Stimulated activated CD8-positive, alpha-beta memory T cell treated with anti-CD3 and anti-CD28 coated beads, Interleukin-15, amount 100 ng/mL, for 24 hours (primary cell): Measurements from ENCODE around the gene LRRN3.

Experiments
- DNase-seq: peaks from one replicate; pipeline ENCODE4 v3.0.0-alpha.2; 2020; ENCODE audit warnings: low read depth

Gene LRRN3

DNA sequence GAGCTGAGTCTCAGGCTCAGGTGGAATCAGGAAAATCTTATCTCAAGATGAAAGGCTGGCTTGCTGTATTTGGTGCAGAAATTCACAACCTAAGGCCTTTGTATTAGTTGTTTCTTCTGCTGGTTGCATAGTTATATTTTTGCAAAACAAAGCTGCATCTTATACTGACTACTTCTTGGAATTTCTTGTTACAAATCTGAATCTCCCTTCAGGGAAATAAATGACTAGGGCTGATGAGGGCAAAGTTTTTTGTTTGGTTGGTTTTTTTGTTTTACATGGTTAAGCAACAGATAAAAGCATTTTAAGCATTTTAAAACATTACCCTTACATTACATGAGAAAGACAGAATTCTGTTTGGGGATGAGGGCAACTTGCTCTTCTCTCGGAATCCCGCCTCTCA is 13.9 kb upstream of the LRRN3 start:
- no peak for DNase-seq

DNA sequence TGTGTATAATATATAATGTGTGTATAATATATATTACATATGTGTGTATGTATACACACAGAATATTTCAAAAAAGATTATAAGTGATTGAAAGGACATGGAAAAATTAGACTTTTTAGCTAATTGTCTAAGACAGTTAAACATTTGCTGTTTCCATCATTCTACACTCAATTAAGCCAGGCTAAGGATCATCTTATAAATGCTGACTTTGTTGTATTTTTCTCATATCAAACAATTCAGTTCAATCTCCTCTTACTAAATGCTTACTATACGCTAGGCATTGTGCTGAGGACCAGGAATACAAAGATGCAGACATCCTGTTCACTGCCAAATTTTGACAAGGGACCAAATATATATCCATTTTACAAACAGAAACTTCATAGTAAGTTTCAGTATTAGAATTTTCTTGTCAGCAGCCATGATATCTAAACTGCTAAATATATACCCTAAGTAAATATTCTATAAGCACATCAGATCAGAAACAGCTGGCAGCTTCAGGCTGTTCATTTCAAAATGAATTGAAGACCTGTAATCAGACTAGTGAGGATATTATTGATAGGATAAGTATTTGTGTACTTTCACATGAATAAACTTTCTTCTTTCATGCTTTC is 10.3 kb upstream of the LRRN3 start:
- no peak for DNase-seq

DNA sequence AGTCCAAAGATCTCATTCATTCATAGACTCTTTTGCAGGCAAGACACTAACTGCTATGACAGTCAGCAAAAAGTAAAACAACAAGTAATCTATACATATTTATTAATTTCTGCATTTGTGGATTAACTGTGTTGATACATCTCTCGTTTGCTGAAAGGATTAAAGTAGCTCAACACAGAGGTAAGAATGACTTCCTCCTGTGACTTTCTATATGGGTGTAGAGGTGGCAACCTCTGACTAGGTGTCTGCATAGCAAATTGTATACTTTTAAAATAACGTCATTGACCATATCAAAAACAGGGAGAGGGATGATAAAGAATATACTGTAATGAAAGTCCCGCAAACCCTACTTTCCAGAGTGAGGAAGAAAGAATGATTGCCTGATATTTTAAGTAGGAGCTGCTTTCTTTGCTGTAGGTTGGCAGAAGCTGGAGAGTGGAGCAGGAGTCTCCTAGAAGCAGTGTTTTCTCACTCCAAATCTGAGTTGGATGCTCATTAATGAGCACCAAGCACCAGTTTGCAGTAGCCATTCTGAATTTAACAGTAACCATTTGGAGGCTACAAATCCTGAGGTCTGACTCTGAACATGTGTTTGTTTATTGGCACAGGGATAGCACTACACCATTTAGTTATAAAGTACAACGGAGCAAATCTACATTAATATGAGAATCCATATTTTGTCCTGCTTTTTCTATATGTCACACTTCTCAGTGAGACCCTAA is 9.2 kb upstream of the LRRN3 start:
- DNase-seq: no peak

DNA sequence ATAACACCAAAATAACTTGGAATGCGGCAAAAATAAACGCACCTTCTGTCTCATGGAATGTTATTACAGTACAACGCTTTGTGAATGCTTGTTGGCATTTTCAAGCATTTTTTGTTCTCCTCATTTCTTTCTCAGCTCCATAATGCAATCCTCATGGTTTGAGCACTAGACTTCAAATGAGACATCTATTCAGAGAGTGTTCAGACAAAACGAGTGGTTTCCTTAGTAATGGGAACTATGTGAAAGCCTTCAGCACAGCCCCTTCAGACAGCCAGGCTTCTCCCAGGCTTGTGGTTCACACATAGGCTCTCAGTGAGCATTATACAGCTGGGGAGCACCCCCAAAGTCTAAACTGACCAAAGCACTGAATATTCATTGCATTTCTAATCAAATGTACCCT is 8.6 kb upstream of the LRRN3 start:
- no peak for DNase-seq

DNA sequence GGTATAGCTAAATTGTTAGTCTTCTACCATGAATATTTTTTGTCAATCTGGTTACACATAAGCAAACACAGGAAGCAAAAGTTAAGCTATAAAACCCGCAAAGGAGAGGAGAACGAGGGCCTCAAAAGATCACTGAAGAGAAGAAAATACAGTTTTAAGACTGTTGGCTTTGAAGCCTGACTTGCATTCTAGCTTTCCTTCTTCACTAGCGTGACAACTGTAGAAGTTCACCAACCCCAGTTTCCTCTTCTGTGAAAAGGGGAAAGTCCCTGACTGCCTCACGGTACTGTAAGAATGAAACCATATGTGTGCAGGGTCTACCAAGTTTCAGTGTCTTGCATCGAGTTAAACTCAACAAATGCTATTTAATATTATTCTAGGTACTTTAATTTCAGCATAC is 7.5 kb upstream of the LRRN3 start:
- no peak for DNase-seq

DNA sequence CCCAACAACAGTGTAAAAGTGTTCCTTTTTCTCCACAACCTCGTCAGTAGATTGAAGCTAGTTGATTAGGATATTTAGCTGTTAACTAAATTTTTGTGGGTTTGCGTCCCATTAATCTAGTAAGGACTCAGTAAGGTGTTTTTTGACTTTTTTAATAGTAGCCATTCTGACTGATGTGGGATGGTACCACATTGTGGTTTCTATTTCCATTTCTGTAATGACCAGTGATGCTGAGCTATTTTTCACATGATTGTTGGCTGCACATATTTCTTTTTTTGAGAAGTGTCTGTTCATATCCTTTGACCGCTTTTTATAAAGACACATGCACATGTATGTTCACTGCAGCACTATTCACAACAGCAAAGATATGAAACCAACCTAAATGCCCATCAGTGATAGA is 5.6 kb upstream of the LRRN3 start:
- DNase-seq: no peak

DNA sequence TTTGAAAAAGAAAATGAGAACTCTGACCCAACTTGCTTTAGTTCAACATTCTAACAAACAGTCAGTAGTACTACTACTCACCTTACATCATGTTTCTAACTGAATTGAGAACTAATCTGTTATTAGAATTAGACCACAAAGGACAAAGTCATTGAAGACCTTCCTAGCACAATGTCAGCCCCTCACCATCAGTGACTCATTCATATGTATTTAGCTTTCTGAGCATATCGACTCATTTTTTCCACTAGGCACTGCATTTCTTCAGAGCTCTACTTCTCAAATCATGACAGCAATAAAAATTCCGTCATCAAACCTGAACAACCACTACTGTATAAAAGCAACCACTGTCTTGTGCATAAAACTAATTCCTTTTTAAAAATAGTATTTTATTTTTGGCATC is 4.4 kb upstream of the LRRN3 start:
- DNase-seq: no peak

DNA sequence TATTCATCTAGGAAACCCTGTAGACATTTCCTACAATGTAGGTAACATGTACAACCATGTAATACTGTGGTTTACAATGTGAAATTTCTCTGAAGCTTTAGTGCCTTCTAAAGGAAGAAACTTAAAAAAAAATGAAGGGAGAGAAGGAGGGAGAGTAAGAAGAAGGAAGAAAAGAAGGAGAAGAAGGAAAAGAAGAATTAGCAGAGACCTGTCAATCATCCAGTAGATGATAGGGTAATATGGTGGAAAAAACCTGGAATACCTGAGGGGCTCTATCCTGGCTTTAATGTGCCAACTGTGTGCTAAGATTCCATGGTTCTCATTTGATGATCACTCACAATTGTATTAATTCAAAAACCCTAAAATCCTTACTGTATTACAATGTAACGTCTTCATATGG is 2.6 kb upstream of the LRRN3 start:
- DNase-seq: no peak

DNA sequence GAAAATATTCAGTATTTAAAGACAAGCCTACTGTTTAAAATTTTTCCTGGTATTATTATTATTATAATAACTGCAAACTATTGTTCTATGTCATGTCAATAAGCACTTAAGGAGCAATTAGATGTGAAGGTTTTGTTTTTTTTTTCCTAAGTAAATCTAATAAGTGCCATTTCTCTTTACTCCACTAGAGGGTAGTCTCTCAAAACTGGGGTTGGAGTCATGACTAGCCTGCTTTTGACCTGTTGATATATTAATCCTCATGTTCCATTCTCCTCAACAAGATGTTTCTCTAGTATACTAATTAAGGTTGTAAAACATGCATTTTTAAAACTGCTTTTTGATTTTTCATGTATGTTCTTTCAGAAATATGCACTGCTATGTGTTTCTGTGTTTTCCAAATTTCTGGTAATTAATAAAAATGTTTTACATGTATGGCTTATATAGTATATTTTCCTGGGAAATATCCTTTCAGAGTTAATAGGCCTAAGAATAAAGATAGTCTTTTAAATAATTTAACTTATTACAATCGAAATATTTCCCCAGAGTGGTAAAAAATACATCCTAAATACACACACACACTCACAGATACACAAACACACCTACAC is 1.0 kb upstream of the LRRN3 start:
- DNase-seq: no peak

DNA sequence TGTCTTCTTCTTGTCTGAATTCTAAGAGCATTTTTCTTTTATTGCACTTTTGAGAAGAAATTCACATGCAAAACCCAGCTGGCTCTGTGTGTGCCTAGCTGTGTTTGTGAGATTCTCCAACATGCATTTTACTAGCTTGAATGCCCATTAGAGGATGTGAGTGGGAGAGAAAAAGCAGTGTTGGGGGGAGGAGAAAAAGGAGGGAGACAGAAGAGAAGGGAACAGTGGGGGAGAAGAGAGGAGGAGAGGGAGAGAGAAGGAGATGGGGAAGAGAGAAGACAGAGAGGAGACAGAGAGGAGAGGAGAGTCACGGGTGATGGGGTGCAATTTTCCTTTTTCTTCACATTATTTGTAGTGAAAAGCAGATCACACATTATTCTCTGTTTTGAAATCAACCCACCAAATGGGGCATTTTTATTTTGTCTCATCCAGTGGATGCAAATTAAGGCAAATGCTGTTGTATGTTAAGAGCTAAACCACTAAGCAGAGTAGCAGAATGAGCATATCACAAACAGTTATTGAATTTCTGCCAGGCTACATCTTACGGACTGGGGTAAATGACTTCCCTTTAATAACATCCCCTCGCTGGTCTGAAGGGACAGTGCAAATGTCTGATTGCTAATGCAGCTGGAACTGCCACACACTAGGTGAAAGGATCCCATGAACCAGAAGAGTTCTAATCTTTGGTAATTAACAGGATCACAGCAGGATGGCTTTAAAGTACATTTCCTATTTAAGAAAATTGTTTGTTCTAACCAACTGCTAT is 849 bp downstream of the LRRN3 start:
- DNase-seq: no peak

DNA sequence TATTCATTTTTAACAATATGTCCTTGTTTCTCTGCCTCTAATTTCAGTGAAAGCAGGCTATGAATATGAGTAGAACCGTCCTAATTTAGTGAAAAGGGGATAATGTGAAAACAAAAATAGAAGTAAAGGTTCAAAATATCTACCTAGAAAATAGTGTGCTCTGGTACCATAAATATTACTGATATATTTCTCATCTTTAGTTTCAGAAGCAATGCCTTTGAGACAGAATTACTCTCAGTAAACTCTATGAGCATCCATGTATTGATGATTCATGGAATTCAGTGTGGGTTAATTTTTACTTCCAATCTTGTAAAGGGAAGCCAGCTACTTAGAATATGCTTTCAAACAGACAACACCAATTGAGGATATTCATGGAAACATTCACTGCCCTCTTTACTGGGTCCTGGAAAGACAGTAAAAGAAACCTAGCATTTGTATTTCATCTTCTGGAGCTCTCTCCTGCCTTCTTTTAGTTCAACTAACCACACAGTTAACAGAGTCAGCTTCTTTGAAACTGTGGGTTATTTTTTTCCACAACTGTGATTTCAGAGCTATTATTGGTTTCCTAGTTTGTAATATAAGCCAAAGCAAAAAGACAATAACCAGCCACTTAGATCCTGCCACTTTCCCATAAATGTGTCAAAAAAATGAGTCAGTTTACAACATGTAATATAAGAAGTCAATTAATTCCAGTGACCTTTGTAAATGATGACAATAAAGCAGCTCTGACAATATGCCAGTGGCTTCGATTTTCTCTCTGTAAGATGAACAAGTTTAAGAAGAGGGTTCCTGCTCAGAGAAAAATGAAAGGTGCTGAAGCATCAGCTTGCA is 1.7 kb downstream of the LRRN3 start:
- no peak for DNase-seq

DNA sequence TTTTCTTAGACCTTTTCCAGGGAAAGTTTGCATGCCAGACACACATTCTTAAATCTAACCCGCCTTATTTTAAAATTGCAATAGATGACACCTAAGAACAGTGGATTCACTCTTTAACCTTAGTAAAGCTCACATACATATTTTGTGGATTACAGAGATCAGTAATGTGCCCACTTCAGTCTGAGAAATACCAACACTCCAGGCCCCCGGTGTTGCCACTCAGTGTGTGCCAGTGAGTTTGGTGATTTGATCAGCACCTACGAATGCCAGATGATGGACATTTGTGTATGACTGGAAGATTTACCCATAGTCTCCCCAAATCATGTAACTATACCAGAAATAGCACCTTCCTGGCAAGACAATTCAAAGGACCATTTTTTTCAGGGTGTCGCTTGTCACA is 2.6 kb downstream of the LRRN3 start:
- no peak for DNase-seq

DNA sequence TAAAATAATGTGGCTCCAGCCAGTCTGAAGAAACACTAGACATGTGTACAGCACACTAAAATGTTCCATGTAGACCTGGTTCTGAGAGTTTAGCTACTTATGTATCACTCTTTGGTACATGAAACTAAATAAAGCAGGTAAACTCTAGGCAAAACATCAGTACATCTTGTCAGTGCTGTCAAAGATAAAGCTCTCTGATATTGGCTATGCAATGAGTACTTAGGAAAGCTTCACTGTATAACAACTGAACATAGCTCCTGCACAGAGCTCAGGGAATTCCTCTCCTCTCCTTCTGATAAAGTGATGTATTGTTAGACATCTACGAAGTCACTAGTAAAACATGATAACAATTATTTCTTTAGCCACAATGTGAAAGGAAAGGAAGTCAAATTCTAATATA is 3.5 kb downstream of the LRRN3 start:
- DNase-seq: no peak

DNA sequence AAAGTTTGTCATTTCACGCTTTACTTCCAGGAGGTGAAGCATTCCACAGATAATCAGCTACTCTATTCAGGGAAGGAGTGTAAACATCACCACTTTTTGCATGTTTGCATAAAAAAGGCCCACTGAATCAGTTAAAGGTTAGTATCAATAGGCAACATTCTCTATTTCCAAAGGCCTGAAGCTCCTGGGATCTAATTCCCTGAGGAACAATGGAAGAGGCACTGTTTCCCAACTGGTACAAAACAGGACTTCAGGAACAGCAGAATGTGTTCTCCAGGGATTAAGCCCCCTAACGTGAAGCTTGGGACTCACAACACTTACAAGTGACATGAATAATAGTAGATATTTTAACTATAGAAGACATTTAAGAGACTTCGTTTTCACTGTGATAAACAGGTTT is 6.1 kb downstream of the LRRN3 start:
- DNase-seq: no peak

DNA sequence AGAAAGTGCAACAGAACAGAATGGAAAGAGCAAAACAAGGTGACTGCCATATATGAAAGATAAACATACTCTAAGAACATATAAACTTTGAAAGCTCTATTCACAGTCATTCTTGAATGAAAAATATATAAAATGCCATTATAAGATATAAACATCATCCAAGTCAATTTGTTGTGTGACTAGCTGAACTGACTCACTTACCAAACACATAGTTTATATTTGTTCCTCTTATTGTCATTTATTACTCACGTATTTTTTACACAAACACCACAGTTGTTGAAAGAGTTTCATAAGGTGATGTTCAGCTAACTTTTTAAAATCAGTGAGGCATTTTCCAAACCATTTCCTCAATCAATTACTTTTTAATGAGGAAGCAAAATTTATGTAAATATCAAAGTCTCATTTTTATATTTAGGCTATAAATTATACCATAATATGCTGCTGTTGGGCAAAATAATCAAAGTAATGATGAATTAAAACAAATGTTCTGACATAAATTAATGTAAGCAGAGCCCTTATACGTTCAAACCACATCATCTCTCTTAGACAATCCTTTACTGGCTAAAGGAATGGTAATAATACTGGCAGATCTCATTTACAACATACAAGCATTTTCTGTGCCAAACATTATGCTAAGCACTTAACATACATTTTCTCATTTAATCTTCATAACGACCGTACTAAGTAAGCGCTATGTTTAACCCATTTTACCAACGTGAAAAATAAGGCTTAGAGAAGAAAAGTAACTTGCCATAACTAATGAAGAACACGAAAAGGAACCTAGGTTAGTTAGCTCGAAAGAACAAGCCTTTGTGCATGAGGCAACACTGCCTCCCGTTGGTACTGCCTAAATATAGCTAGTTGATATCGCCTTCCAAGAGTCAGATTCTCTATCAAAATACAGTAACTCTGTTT is 7.3 kb downstream of the LRRN3 start:
- DNase-seq: no peak

DNA sequence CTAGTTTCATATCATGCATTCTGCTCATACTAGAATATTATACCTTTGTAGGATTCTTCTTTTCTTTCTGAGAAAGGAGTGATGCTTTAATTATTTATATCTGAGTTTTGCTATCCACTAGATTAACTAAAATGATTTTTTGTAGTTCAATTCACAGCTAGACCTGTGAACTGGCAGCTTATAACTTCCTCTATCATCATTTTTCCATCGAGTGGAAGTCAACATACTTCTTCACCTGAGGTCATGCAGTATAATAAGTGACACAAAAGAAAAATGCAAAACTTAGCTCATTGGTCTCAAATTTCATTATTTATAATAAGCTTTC is 8.0 kb downstream of the LRRN3 start:
- no peak for DNase-seq

DNA sequence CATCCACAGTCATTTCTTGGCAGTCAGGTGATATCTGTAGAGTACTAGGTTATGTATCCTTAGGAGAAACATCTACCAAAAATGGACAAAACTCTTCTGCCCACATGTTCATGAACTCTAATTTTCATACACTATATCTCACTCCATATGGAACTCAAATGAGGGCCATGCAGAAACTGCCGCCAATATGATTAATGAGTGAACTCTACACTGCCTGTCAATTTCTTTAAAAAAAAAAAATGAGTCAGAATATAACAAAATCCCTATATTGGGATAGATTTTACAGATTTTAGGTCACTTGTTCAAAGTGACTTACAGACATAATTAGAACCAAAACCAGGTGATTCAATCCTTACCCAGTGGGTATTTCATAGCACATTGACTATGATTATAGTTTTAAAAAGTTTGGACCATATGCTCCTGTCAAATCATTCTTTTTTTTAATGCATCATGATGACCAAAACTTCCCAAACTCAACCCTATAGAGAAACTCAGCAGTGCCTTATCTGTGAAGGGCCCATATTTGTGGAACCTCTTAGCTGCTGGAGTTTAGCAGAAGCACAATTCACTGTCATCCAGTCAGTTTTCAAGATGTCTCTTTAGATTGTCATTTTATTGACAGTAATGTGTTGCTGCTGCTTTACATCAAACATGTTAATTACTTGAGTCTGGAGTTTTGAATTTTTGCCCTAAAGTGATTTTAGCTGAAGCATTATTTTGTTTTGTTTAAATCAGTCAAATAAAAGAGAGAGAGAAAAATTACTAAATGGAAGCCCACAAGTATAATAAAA is 11.1 kb downstream of the LRRN3 start:
- DNase-seq: no peak

DNA sequence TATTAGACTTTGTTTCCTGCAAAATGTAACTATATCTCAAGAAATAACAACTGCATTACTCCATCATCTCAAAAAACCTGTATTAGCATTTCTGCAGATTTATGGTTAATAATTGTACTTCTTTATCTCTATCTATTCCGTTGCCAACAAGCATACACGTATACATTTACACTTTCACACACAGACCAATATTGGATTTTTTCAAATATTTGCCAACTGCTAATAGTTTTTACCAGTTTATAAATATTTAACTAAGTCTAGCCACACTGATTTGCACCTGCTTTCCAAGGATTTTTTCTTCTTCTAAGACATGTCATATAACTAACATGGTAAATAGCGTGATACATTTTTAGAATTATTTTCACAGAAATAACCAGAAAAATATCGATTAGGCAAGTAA is 12.2 kb downstream of the LRRN3 start:
- DNase-seq: no peak

DNA sequence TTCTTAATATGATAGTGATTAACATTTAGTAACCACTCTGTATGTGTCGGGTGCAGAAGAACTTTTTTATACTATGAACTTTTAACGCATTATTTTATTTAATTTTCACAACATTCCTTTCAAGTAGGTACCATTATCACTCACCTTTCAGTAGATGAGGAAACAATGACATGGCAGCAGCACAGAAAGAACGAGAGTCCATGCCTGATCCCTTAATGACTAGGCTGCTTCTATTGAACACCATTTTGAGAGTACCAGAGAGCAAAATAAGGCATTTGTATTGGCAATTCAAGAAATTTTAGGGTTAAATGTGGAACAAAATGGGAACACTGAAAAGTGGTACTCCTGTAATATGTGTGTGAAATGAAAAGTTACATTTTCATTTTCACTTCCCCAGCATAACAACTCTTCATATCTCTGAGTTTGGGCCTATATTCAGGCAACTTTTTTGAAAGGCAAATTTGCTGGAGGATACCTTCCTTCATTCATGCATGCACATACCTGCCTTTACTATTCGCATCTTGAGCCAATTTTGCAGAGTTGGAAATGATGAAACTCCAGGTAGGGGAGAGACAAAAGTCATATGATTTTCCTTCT is 12.8 kb downstream of the LRRN3 start:
- no peak for DNase-seq

DNA sequence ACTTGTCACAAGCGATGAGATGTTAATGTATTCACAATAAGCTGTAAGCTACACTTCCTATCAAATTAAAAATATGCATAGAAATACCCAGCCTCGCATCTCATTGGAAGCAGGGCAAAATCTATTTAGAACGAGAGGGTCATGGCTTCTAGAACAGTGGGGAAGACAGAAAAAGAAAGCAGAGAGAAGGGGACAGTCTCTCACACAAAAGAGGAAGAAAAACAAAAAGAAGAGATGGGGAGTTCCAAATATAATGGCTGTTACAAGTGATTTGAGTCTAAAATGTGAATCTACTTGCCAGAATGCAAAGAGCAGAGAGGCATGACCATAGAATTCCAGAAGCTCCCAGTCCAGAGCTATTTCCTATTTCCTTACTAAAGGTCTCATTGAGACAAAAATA is 13.8 kb downstream of the LRRN3 start:
- no peak for DNase-seq
